Right ventricle myocardium superior (tissue), 1 donor: ENCODE data around the gene FDX1. TPM values are rescaled to one million over a fixed set of nuclear protein-coding genes. Genes with fewer than 3 reads are reported as not detected.

Experiments used
- ATAC-seq: fragments of 200-7000 bp; cut with Tn5 transposase; one replicate; pipeline ENCODE4 v1.9.1; 2020; ENCODE audit warnings: mild to moderate bottlenecking; ENCODE audit not compliant: poor library complexity
- DNase-seq: peaks from one replicate; pipeline ENCODE4 v3.0.0-alpha.2; 2020
- intact Hi-C: fragments of 100-400 bp; cut with DNase I; formaldehyde crosslinking; loops from one replicate; pipeline ENCODE4 v1.11.2; 2022
- total RNA-seq: library from RNA; stranded (reverse); fragmentation: NEBNext Ultra II Directional; extraction: Animal tissue kit (Norgen Biotek cat#: 25700); gene quantifications from one replicate; pipeline ENCODE4 v1.2.1, GENCODE V29; 2021
- donor health status: DM: no; HTN: yes; CAD: no; lungs with severe emphysema.

The FDX1 gene
- total RNA-seq, 1 donor from 2014 or later: 21.7 TPM

DNA sequence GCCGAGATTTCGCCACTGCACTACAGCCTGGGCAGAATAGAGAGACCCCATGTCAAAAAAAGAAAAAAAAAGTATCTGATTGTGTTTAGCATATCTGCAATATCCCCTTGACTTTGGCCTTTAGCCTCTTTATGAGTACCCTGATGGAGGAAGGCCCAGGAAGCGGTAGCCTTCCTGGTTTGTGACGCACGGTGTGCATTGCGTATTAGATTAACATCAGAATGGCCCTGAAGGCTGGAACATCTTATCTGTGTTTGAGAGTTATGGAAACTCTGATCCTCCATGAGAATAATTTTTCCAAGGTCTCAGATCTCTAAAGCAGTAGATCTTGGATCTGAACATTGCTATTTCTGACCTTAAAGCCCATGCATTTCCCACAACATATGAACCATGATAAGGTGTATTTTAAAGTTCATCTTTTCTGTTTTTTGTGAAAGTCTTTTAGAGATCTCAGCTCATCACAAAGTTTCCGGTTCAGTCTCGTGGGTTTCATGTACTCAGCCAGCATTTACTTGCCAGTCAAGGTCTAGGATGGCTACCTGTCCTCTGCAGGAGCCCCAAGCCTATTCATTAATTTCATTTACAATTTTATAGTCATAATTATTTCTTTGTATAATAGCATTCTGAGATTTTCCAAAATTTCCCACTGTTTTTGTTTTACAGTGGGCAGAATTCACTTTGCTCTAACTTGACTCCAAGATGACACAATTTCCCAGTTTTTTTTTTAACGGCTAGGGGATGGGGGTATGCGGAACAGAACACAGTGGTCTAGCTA is 605 bp upstream of the FDX1 start:
- intact Hi-C loops: loop anchor here (5.0 kb wide), 1 partner anchor 52 kb away; no protein-coding TSS in a partner anchor
- ATAC-seq (no peak), DNase-seq (no peak)

DNA sequence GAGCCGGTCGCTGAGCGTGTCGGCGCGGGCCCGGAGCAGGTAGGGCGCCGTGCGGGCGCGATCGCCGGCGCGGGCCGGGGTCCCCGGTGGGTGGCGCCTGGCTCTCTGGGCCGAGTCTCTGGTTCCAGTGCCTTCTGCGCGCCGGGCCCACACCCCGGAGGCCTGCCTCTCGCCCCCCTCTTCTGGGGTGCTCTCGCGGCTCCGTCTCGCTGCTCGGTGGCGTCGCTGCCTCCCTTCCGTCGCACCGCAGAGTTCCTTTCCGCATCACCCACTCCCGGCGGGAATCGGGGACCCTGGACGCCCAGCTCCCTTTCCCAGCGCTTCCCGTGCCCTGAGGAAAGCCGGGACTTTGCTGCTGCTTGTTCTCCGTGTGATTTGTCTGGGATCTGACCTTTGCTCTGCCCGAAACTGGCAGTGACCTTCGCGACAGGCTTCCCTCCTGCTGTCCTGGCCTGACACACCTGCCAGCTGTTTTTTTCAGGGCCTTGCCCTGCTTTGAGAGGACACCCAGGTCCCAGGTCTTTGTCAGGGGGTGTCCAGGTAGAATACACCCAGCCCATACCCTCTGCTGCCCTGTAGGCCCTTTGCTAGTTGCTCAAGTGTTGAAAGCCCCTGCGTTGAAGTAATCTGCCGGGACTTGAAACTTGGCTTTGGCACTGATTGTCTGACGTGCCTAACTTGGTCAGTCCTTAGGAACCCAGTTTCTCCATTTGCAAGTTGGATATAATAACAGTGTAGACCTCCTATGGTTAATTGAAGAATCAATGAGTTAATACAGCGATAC is 711 bp downstream of the FDX1 start:
- intact Hi-C loops: loop anchor here (5.0 kb wide), 1 partner anchor 228 kb away; no protein-coding TSS in a partner anchor
- peak; percentile 44 for ATAC-seq

GRCh38 chr11:110431051-110431672 is 1.4 kb downstream of the FDX1 start:
- DNase-seq (no peak), ATAC-seq (peak; percentile 2)
- intact Hi-C loops: loop anchor here (5.0 kb wide), 1 partner anchor 229 kb away; no protein-coding TSS in a partner anchor

More for the DNA sequence above, 711 bp downstream of the FDX1 start:
- no peak for DNase-seq

DNA sequence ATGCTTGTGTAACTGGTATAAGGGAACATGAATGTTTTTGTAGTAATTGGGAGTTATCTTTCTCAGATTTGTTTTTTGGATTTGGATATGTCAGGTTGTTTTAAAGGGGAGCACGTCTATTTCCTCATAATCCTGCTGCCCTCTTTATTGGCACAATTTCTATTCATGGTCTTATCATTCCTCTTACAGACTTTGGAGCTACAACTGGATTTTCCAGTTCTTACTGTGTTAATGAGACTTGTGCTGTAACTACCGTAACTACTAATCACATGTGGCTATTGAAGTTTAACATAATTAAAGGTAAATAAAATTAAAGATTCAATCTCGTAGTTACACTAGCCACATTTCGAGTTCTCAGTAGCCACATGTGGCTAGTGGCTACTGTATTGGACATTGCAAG is 1.9 kb downstream of the FDX1 start:
- ATAC-seq: no peak

DNA sequence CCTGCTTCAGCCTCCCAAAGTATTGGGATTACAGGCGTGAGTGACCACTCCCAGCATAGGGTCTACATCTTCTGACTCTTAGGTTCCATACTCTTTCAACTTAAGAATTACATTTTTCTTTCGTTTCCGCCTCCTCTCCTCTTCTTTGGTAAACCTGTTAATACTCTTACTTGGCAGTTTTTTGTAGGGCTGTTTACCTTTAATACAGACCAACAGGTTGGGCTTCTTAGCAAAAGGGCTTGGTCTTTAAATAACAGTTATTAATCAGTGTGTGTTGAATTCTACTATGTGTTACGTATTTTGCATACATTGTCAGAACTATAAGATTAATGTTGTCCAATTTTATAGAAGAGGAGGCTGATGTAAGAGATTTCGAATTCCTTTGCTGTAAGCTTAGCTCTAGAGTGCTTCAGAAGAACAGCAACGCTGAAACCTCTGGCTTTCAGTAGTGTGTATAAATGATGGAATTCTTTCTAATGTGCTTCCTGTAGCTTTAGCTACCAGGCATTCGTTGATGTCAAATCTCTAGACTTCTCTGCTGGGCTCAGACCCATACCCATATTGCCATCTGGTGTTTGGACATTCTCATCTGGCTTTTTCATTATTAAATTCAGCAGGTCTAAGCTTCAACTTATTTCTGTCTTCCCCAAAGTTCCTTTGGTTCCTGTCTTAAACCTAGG is 3.1 kb downstream of the FDX1 start:
- no peak for ATAC-seq
- intact Hi-C loops: loop anchor here (5.0 kb wide), 1 partner anchor 231 kb away; no protein-coding TSS in a partner anchor
- no peak for DNase-seq

More for the DNA sequence above, 1.9 kb downstream of the FDX1 start:
- intact Hi-C loops: loop anchor here (5.0 kb wide), 1 partner anchor 229 kb away; no protein-coding TSS in a partner anchor
- DNase-seq: no peak

GRCh38 chr11:110433393-110434333 is 3.9 kb downstream of the FDX1 start:
- intact Hi-C loops: loop anchor here (5.0 kb wide), 1 partner anchor 231 kb away; no protein-coding TSS in a partner anchor
- ATAC-seq (no peak), DNase-seq (no peak)

DNA sequence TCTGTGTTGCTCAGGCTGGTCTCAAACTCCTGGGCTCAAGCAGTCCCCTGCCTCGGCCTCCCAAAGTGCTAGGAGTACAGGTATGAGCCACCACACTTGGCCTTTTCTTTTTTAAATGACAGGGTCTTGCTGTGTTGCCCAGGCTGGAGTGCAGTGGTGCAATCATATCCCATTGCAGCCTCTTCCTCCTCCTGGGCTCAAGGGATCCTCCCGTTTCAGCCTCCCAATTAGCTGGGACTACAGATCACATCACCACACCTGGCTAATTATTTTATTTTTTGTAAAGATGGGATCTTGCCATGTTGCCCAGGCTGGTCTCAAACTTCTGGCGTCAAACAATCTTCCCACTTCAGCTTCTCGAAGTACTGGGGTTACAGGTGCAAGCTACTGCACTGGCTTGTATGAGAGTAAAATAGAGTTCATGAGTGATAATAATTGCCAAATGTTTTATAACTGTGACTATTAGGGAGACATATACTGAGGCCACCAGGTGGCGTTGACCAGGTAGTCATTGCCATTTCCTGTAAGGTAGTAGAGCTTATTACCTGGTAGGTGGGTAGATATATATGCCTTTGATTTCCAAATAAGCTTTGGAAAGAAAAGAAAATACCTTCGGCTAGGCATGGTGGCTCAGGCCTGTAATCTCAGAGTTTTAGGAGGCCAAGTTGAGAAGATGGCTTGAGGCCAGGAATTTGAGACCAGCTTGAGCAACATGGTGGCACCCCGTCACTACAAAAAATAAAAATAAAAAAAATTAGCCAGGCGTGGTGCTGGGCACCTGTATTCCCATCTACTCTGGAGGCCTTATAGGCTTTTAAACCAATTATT is 5.4 kb downstream of the FDX1 start:
- intact Hi-C loops: loop anchor here (5.0 kb wide), 1 partner anchor 233 kb away; no protein-coding TSS in a partner anchor
- no peak for ATAC-seq

GRCh38 chr11:110435780-110436717 is 6.3 kb downstream of the FDX1 start:
- no peak for DNase-seq
- intact Hi-C loops: no loop called here
- peak; percentile 40 for ATAC-seq

More for the DNA sequence above, 5.4 kb downstream of the FDX1 start:
- DNase-seq: no peak

- no peak for DNase-seq
- intact Hi-C loops: no loop called here
- ATAC-seq: no peak
These were observed 8.3 kb downstream of the FDX1 start for GRCh38 chr11:110438017-110438416.

DNA sequence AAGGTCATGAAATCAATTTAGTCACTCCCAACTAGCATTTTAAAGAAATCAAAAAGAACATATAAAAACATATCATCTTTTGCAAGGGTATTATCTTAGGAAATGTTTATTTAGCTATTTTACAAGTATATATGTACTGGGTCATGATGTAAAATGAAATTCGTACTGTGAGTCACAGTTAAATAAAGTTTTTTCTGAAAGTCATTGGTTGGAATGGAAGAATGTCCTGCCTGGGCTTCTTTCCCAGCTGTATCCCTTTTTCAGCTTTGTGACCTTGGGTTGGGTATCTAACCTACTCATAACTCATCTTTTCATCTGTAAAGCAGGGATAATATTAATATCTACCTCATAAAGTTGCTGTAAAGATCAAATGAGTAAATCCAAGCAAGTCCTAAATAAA is 15.7 kb downstream of the FDX1 start:
- no peak for ATAC-seq
- intact Hi-C loops: no loop called here
- DNase-seq: no peak

- intact Hi-C loops: no loop called here
- ATAC-seq (no peak), DNase-seq (no peak)
These were observed 16.3 kb downstream of the FDX1 start for GRCh38 chr11:110446061-110446460.

- intact Hi-C loops: no loop called here
- DNase-seq (no peak), ATAC-seq (no peak)
These were observed 16.8 kb downstream of the FDX1 start for GRCh38 chr11:110446594-110446993.

DNA sequence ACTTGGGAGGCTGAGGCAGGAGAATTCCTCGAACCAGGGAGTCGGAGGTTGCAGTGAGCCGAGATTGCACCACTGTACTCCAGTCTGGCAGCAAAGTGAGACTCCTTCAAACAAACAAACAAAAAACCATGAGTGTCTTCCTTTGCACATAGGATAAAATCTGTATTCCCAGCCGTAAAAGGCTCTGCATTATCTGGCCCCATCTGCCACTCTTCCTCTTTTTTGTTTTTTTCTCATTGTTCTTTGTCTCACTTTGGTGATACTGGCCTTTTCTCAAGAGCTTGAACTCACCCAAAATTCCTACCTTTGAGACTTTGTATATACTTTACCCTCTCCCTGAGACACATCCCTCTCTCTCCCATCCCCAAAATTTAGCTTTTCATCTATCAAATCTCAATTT is 17.6 kb downstream of the FDX1 start:
- DNase-seq (no peak), ATAC-seq (no peak)
- intact Hi-C loops: no loop called here

DNA sequence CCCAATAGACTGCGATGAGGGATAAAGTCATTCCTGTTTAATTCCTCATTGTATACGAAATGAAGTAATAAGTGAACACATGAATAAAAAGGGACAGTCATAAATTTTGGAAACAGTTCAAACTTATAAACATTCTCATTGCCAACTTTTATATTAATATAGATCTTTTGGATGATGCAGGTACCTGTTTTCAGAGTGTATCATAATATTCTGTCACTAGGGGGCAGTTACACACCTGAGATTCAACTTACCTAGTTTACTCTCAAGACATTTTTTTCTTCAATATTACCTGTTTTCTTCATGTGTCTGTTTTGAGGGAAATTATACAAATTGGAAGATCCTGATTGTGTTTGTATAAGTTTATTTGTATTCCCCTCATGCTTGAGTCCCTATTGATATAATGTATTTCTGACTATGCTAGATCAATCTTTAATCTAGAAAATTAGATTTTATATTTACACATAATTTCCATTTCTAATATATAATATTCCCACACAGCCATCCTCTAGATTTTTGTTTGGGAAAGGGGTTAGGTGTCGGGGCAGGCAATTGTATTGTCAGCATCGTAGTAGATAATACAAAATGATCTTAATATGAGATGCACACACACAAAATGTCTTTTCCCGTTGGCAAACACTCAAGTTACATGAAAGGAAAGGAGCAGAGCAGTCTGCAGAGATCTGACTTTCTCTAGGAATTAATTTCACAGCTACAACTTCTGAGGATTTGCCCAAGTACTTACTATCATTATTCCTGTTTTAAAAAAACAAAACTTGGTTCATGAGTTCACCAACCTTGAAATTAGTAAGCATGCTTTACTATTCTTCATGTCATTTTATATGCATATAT is 18.4 kb downstream of the FDX1 start:
- no peak for ATAC-seq
- intact Hi-C loops: no loop called here
- DNase-seq: no peak

- no peak for DNase-seq
- ATAC-seq: no peak
- intact Hi-C loops: no loop called here
These were observed 20.5 kb downstream of the FDX1 start for GRCh38 chr11:110450246-110450645.
